ENCODE results near the gene RYR2. TPM values are rescaled to one million over a fixed set of nuclear protein-coding genes. Genes with fewer than 3 reads are reported as not detected.

The RYR2 gene
- total RNA-seq, 3 donors from 2014 or later: 0.16 to 0.59 (median 0.33) TPM

GRCh38 chr1:237478082-237478481 lies 436.1 kb downstream of the RYR2 start:
- intact Hi-C loops (cut with DNase I; ENCODE audit: low total_unique reads): no loop called here
- Histone ChIP-seq H3K9me3 (no peaks in the 10 kb centered on the region), H3K27ac (no peak overlapping the region), H3K4me3 (no peak overlapping the region), H3K4me1 (no peaks in the 10 kb centered on the region), H3K27me3 (no peaks in the 10 kb centered on the region), H3K36me3 (no peaks in the 10 kb centered on the region)
- DNase-seq (ENCODE audit: low spot score in 2 of 2): no peak
- TF ChIP-seq POLR2AphosphoS5 (IDR thresholded peaks at IDR 0.05) (no peak), POLR2A (IDR thresholded peaks at IDR 0.05) (no peak), CTCF (IDR thresholded peaks at IDR 0.05) (no peak)

GRCh38 chr1:237478842-237479241 lies 436.9 kb downstream of the RYR2 start:
- intact Hi-C loops (cut with DNase I; ENCODE audit: low total_unique reads): no loop called here
- H3K4me1 ChIP-seq: no peaks in the 10 kb centered on the region
- no peaks in the 10 kb centered on the region for H3K36me3 ChIP-seq
- TF ChIP-seq CTCF (IDR thresholded peaks at IDR 0.05): no peak
- TF ChIP-seq POLR2AphosphoS5 (IDR thresholded peaks at IDR 0.05): no peak
- no peak for TF ChIP-seq POLR2A (IDR thresholded peaks at IDR 0.05)
- H3K4me3 ChIP-seq: no peak overlapping the region
- H3K27ac ChIP-seq: no peak overlapping the region
- H3K27me3 ChIP-seq: no peaks in the 10 kb centered on the region
- no peak for DNase-seq (ENCODE audit: low spot score in 2 of 2)
- no peaks in the 10 kb centered on the region for H3K9me3 ChIP-seq

GRCh38 chr1:237482777-237483176 lies 440.8 kb downstream of the RYR2 start:
- Histone ChIP-seq H3K27ac (no peak overlapping the region), H3K4me3 (no peak overlapping the region), H3K9me3 (no peaks in the 10 kb centered on the region), H3K4me1 (no peaks in the 10 kb centered on the region), H3K36me3 (no peaks in the 10 kb centered on the region), H3K27me3 (no peaks in the 10 kb centered on the region)
- TF ChIP-seq POLR2AphosphoS5 (IDR thresholded peaks at IDR 0.05) (no peak), CTCF (IDR thresholded peaks at IDR 0.05) (no peak), POLR2A (IDR thresholded peaks at IDR 0.05) (no peak)
- intact Hi-C loops (cut with DNase I; ENCODE audit: low total_unique reads): no loop called here
- DNase-seq (ENCODE audit: low spot score in 2 of 2): no peak

GRCh38 chr1:237492359-237492758 lies 450.4 kb downstream of the RYR2 start:
- intact Hi-C loops (cut with DNase I; ENCODE audit: low total_unique reads): no loop called here
- Histone ChIP-seq H3K4me1 (no peaks in the 10 kb centered on the region), H3K4me3 (no peak overlapping the region), H3K27me3 (no peaks in the 10 kb centered on the region), H3K27ac (no peak overlapping the region), H3K9me3 (no peaks in the 10 kb centered on the region), H3K36me3 (no peaks in the 10 kb centered on the region)
- TF ChIP-seq POLR2A (IDR thresholded peaks at IDR 0.05) (no peak), POLR2AphosphoS5 (IDR thresholded peaks at IDR 0.05) (no peak)
- no peak for DNase-seq (ENCODE audit: low spot score in 2 of 2)

GRCh38 chr1:237500566-237500965 lies 458.6 kb downstream of the RYR2 start:
- Histone ChIP-seq H3K4me3 (no peak overlapping the region), H3K27ac (no peak overlapping the region), H3K36me3 (no peaks in the 10 kb centered on the region), H3K27me3 (no peaks in the 10 kb centered on the region), H3K4me1 (no peaks in the 10 kb centered on the region), H3K9me3 (no peaks in the 10 kb centered on the region)
- no peak for DNase-seq (ENCODE audit: low spot score in 2 of 2)
- TF ChIP-seq CTCF (IDR thresholded peaks at IDR 0.05) (no peak), POLR2A (IDR thresholded peaks at IDR 0.05) (no peak), POLR2AphosphoS5 (IDR thresholded peaks at IDR 0.05) (no peak)
- intact Hi-C loops (cut with DNase I; ENCODE audit: low total_unique reads): no loop called here

- TF ChIP-seq CTCF (IDR thresholded peaks at IDR 0.05) (no peak), POLR2A (IDR thresholded peaks at IDR 0.05) (no peak), POLR2AphosphoS5 (IDR thresholded peaks at IDR 0.05) (no peak)
- H3K4me1 ChIP-seq: no peaks in the 10 kb centered on the region
- no peaks in the 10 kb centered on the region for H3K27me3 ChIP-seq
- no peaks in the 10 kb centered on the region for H3K36me3 ChIP-seq
- intact Hi-C loops (cut with DNase I; ENCODE audit: low total_unique reads): no loop called here
- DNase-seq (ENCODE audit: low spot score in 2 of 2): no peak
- H3K9me3 ChIP-seq: no peaks in the 10 kb centered on the region
- no peak overlapping the region for H3K4me3 ChIP-seq
- no peak overlapping the region for H3K27ac ChIP-seq
These were observed 461.3 kb downstream of the RYR2 start for GRCh38 chr1:237503292-237503691.

Data from breast epithelium (tissue), 4 donors.